Measurements from ENCODE around the gene CLEC14A.
A peak's percentile ranks its signal among the peaks of the same experiment; 100 is the strongest.

The CLEC14A gene

GRCh38 chr14:38262844-38263243 is 7.0 kb upstream of the CLEC14A start:
- no peak for DNase-seq (ENCODE audit: low spot score in 2 of 2)

DNA sequence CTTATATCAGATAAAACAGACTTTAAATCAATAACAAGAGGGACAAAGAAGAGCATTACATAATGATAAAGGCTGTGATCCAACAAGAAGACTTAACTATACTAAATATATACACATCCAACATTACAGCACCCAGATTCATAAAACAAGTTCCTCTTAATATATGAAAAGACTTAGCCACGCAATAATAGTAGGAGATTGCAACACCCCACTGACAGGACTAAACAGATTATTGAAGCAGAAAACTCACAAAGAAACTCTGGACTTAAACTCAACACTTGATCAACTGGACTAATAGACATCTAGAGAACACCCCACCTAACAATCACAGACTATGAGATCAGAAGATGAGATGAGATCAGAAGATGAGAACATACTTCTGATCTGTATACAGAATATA is 5.7 kb upstream of the CLEC14A start:
- no peak overlapping the region for H3K4me3 Mint-ChIP-seq
- H3K36me3 Mint-ChIP-seq (ENCODE audit: insufficient read depth) = no peaks in the 10 kb centered on the region
- H3K27me3 Mint-ChIP-seq = peaks cover 43% of the 10 kb centered on the region
- ATAC-seq (replicated peaks; ENCODE audit: extremely low read depth, poor library complexity, severe bottlenecking) (no peak), DNase-seq (ENCODE audit: low spot score in 2 of 2) (no peak)
- peaks cover 17% of the 10 kb centered on the region for H3K9me3 Mint-ChIP-seq
- no peaks in the 10 kb centered on the region for H3K4me1 Mint-ChIP-seq
- no peak overlapping the region for H3K27ac Mint-ChIP-seq (ENCODE audit: low read depth)

More at GRCh38 chr14:38262844-38263243, 7.0 kb upstream of the CLEC14A start:
- H3K4me1 Mint-ChIP-seq = no peaks in the 10 kb centered on the region
- H3K9me3 Mint-ChIP-seq = peaks cover 25% of the 10 kb centered on the region
- H3K4me3 Mint-ChIP-seq = no peak overlapping the region
- H3K36me3 Mint-ChIP-seq (ENCODE audit: insufficient read depth) = no peaks in the 10 kb centered on the region
- H3K27ac Mint-ChIP-seq (ENCODE audit: low read depth) = no peak overlapping the region
- peaks cover 32% of the 10 kb centered on the region for H3K27me3 Mint-ChIP-seq
- no peak for ATAC-seq (replicated peaks; ENCODE audit: extremely low read depth, poor library complexity, severe bottlenecking)

- peaks cover 56% of the 10 kb centered on the region for H3K27me3 Mint-ChIP-seq
- peaks cover 6% of the 10 kb centered on the region for H3K9me3 Mint-ChIP-seq
- H3K4me1 Mint-ChIP-seq = no peaks in the 10 kb centered on the region
- DNase-seq (ENCODE audit: low spot score in 2 of 2) = no peak
- peaks cover 2% of the 10 kb centered on the region for H3K36me3 Mint-ChIP-seq (ENCODE audit: insufficient read depth)
- H3K4me3 Mint-ChIP-seq = no peak overlapping the region
- no peak for ATAC-seq (replicated peaks; ENCODE audit: extremely low read depth, poor library complexity, severe bottlenecking)
- H3K27ac Mint-ChIP-seq (ENCODE audit: low read depth) = no peak overlapping the region
These were observed 1.6 kb upstream of the CLEC14A start for GRCh38 chr14:38257507-38257906.

DNA sequence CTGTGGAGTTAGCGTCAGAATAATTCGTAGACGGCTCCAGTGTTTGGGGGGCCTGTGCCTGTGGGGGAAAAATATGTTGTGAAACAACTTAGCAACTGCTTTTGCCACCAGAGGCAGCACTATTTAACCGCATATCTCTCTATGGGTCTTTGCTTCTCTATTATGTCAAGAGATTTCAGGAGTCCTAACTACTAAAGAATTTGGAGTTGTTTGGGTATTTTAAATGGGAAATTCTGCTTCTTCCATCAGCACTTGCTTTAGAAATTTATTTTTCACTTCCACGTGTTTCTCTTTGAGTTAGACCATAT is 594 bp upstream of the CLEC14A start:
- no peak overlapping the region for H3K27ac Mint-ChIP-seq (ENCODE audit: low read depth)
- no peaks in the 10 kb centered on the region for H3K9me3 Mint-ChIP-seq
- peaks cover 56% of the 10 kb centered on the region for H3K27me3 Mint-ChIP-seq
- peaks cover 2% of the 10 kb centered on the region for H3K36me3 Mint-ChIP-seq (ENCODE audit: insufficient read depth)
- ATAC-seq (replicated peaks; ENCODE audit: extremely low read depth, poor library complexity, severe bottlenecking) = no peak
- peak overlapping the region; percentile 9 for H3K4me3 Mint-ChIP-seq
- no peak for DNase-seq (ENCODE audit: low spot score in 2 of 2)
- H3K4me1 Mint-ChIP-seq = no peaks in the 10 kb centered on the region

DNA sequence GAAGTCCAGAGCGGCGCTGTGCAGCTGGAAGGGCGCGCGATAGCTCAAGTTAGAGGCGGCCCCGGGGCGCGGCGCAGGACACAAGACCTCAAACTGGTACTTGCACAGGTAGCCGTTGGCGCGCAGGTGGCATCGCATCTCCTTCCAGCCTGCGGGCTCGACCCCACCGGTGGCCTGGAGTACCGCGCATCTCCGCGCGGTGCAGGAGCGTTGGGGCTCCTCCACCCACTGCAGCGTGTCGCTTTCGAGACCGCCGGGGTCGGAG is 553 bp downstream of the CLEC14A start:
- DNase-seq (ENCODE audit: low spot score in 2 of 2) = no peak
- no peaks in the 10 kb centered on the region for H3K9me3 Mint-ChIP-seq
- H3K27me3 Mint-ChIP-seq = peaks cover 45% of the 10 kb centered on the region
- H3K4me3 Mint-ChIP-seq = no peak overlapping the region
- ATAC-seq (replicated peaks; ENCODE audit: extremely low read depth, poor library complexity, severe bottlenecking) = peak; percentile 28
- H3K4me1 Mint-ChIP-seq = no peaks in the 10 kb centered on the region
- H3K36me3 Mint-ChIP-seq (ENCODE audit: insufficient read depth) = peaks cover 2% of the 10 kb centered on the region
- no peak overlapping the region for H3K27ac Mint-ChIP-seq (ENCODE audit: low read depth)

DNA sequence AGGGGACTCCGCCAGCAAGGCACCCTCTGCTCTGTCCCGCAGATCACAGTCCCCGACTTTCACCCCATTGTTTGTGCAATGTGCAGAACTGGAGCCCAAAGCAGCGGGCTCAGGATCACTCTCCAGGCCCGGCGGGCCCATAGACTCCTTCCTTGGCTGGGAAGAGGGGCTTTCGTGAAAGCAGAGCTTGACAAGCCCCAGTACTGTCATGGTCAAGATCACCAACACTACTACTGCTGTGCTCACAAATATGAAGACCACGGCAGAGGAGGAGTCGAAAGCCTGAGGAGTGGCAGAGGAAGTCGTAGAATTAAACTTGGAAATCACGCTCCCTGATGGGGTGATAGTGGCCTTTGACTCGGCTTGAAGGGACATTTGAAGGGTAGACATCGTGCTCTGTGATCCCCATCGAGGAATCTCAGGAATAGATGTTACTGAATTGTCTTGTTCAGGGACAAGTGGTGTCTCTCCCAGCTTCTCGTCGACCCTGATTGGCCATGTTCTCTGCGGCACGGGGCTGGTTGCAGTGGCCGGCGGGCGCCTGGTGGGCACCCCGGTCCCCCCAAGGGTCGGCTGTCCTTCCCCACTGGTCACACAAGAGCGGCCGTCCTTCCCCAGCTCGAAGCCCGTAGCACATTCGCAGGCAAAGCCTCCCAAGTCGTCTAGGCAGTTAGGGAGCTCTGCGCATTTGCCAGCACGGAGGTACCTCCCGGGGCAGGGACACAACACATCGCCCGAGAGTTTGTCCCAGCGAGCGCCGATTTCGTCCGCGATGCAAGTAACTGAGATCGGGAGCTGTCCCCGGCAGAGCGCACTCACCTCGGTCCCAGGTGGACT is 1.1 kb downstream of the CLEC14A start:
- no peaks in the 10 kb centered on the region for H3K9me3 Mint-ChIP-seq
- peaks cover 2% of the 10 kb centered on the region for H3K36me3 Mint-ChIP-seq (ENCODE audit: insufficient read depth)
- H3K4me1 Mint-ChIP-seq = no peaks in the 10 kb centered on the region
- ATAC-seq (replicated peaks; ENCODE audit: extremely low read depth, poor library complexity, severe bottlenecking) (no peak), DNase-seq (ENCODE audit: low spot score in 2 of 2) (no peak)
- no peak overlapping the region for H3K27ac Mint-ChIP-seq (ENCODE audit: low read depth)
- peaks cover 41% of the 10 kb centered on the region for H3K27me3 Mint-ChIP-seq
- H3K4me3 Mint-ChIP-seq = peak overlapping the region; percentile 19

GRCh38 chr14:38253676-38254075 is 2.2 kb downstream of the CLEC14A start:
- no peak for ATAC-seq (replicated peaks; ENCODE audit: extremely low read depth, poor library complexity, severe bottlenecking)
- no peaks in the 10 kb centered on the region for H3K9me3 Mint-ChIP-seq
- H3K27ac Mint-ChIP-seq (ENCODE audit: low read depth) = no peak overlapping the region
- no peak overlapping the region for H3K4me3 Mint-ChIP-seq
- H3K4me1 Mint-ChIP-seq = no peaks in the 10 kb centered on the region
- peaks cover 2% of the 10 kb centered on the region for H3K36me3 Mint-ChIP-seq (ENCODE audit: insufficient read depth)
- H3K27me3 Mint-ChIP-seq = peaks cover 41% of the 10 kb centered on the region
- no peak for DNase-seq (ENCODE audit: low spot score in 2 of 2)

GRCh38 chr14:38252066-38252710 is 3.7 kb downstream of the CLEC14A start:
- Mint-ChIP-seq H3K9me3 (no peaks in the 10 kb centered on the region), H3K4me1 (no peaks in the 10 kb centered on the region), H3K27me3 (peaks cover 32% of the 10 kb centered on the region), H3K27ac (ENCODE audit: low read depth) (no peak overlapping the region), H3K4me3 (no peak overlapping the region), H3K36me3 (ENCODE audit: insufficient read depth) (peaks cover 2% of the 10 kb centered on the region)
- DNase-seq (ENCODE audit: low spot score in 2 of 2) = no peak
- ATAC-seq (replicated peaks; ENCODE audit: extremely low read depth, poor library complexity, severe bottlenecking) = no peak

DNA sequence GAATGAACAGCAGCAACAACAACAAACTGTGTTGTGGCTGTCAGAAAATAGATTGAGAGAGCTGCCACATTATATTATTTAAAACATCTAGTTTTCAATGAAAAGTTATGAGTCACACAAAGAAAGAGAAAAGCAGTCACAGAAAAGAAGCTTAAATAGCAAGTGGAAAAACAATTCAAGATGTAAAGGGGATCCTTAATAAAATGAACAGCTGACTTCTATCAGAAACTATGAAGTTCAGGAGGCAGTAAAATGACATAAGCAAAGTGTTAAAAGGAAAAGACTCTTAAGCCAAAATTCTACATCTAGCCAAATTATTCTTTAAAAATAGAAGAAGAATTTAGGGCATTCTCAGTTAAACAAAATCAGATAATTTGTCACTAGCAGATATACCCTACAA is 5.6 kb downstream of the CLEC14A start:
- H3K27me3 Mint-ChIP-seq = peaks cover 21% of the 10 kb centered on the region
- H3K4me1 Mint-ChIP-seq = no peaks in the 10 kb centered on the region
- peaks cover 2% of the 10 kb centered on the region for H3K36me3 Mint-ChIP-seq (ENCODE audit: insufficient read depth)
- H3K4me3 Mint-ChIP-seq = no peak overlapping the region
- no peaks in the 10 kb centered on the region for H3K9me3 Mint-ChIP-seq
- no peak overlapping the region for H3K27ac Mint-ChIP-seq (ENCODE audit: low read depth)
- no peak for DNase-seq (ENCODE audit: low spot score in 2 of 2)
- no peak for ATAC-seq (replicated peaks; ENCODE audit: extremely low read depth, poor library complexity, severe bottlenecking)

- Mint-ChIP-seq H3K4me1 (no peaks in the 10 kb centered on the region), H3K9me3 (no peaks in the 10 kb centered on the region), H3K4me3 (no peak overlapping the region), H3K36me3 (ENCODE audit: insufficient read depth) (no peaks in the 10 kb centered on the region), H3K27ac (ENCODE audit: low read depth) (no peak overlapping the region), H3K27me3 (peaks cover 5% of the 10 kb centered on the region)
- ATAC-seq (replicated peaks; ENCODE audit: extremely low read depth, poor library complexity, severe bottlenecking) = no peak
- DNase-seq (ENCODE audit: low spot score in 2 of 2) = no peak
These were observed 7.4 kb downstream of the CLEC14A start for GRCh38 chr14:38248321-38249028.

DNA sequence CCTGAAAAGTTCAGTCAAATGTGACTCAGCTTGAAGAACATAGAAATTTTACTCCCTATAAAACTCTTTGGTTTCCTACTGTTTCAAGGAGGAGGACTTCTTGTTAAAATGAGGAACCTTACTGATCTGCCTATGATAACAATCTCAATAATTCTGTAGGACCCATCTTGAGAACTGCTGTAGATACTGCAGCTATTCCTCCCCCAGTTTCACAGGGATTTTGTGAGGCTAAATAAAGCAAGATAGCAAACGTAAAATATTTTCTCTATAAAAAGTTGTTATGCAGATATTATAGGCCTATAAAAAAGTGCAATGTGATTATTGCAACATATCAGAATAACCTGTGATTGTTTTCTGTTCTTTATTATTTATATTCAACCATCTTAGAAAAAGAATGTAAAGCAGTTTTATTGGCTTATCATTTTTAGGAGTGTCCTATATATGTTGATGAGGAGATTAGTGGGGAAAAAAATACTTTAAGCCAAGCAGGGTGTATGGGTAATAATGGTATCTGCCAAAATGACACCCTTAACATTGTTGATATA is 12.1 kb downstream of the CLEC14A start:
- ATAC-seq (replicated peaks; ENCODE audit: extremely low read depth, poor library complexity, severe bottlenecking) = no peak
- H3K4me1 Mint-ChIP-seq = no peaks in the 10 kb centered on the region
- DNase-seq (ENCODE audit: low spot score in 2 of 2) = no peak
- H3K9me3 Mint-ChIP-seq = no peaks in the 10 kb centered on the region
- H3K27me3 Mint-ChIP-seq = peaks cover 16% of the 10 kb centered on the region
- H3K4me3 Mint-ChIP-seq = no peak overlapping the region
- H3K27ac Mint-ChIP-seq (ENCODE audit: low read depth) = no peak overlapping the region
- no peaks in the 10 kb centered on the region for H3K36me3 Mint-ChIP-seq (ENCODE audit: insufficient read depth)

GRCh38 chr14:38238878-38239277 is 17.0 kb downstream of the CLEC14A start:
- Mint-ChIP-seq H3K4me3 (no peak overlapping the region), H3K27me3 (peaks cover 16% of the 10 kb centered on the region), H3K9me3 (no peaks in the 10 kb centered on the region), H3K4me1 (no peaks in the 10 kb centered on the region), H3K27ac (ENCODE audit: low read depth) (no peak overlapping the region), H3K36me3 (ENCODE audit: insufficient read depth) (no peaks in the 10 kb centered on the region)
- ATAC-seq (replicated peaks; ENCODE audit: extremely low read depth, poor library complexity, severe bottlenecking) (no peak), DNase-seq (ENCODE audit: low spot score in 2 of 2) (no peak)

DNA sequence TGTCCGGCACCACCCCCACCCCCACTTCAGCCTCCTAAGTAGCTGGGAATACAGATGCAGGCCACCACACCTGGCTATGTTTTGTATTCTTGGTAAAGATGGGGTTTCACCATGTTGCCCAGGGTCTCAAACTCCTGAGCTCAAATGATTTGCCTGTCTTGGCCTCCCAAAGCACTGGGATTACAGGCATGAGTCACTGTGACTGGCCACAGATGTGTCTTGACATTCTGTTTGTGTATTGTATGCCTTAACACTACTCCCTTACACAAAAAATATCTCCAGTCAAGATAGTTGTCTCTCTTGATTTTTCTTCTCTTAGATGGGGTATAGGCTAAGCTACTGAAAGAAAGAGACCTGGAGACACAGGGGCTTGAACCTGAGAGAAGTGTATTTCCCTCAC is 17.6 kb downstream of the CLEC14A start:
- H3K27me3 Mint-ChIP-seq = peaks cover 16% of the 10 kb centered on the region
- H3K4me1 Mint-ChIP-seq = no peaks in the 10 kb centered on the region
- no peaks in the 10 kb centered on the region for H3K9me3 Mint-ChIP-seq
- H3K4me3 Mint-ChIP-seq = no peak overlapping the region
- H3K27ac Mint-ChIP-seq (ENCODE audit: low read depth) = no peak overlapping the region
- ATAC-seq (replicated peaks; ENCODE audit: extremely low read depth, poor library complexity, severe bottlenecking) (no peak), DNase-seq (ENCODE audit: low spot score in 2 of 2) (no peak)
- H3K36me3 Mint-ChIP-seq (ENCODE audit: insufficient read depth) = no peaks in the 10 kb centered on the region
